HG03095 (cell line): ENCODE measurements around the gene PERM1.

Experiments
- ATAC-seq: cut with Tn5 transposase; IDR thresholded peaks from one replicate; pipeline ENCODE4 v1.9.1; 2021; ENCODE audit warnings: moderate library complexity; ENCODE audit not compliant: unreplicated experiment

PERM1 gene

DNA sequence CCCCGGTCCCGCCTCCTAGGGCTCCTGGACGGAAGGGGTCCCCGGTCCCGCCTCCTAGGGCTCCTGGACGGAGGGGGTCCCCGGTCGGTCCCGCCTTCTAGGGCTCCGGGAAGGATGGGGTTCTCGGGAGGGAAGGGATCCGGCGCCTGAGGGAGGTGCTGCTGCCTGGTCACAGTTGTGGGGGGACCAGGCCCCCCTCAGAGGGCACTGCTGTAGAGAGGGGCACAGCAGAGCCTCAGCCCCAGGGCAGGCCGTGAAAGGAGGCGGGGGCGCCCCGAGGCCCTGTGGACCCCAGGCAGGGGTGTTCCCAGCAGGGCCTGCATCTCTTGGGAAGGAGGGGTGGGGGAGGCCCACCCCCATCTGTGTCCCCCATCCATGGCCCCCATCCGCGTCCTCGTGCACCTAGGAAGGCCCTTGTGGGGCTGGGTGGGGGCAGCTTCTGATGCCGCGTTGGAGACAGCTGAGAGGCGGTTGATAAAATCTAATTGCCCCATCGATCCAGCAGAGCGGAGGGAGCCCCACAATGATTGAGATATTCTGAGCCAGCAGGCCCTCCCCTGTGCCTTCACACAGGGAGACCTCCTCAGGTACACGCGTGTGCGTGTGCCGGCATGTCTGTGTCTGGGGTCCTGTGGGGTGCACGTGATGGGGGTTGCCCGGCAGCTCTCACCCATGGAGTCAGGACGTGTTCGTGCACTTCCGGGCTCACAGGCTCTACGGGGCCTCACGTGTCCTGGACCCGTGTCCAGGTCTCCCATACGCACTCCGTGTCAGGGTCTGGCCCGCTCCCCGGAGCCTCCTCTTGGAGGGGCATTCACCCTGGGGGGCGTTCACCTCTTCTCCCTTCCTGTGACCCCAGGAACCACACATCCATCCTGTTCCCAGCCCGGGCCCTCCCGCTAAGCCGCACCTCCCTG, 45.3 kb downstream of the PERM1 start:
- ATAC-seq = no peak

DNA sequence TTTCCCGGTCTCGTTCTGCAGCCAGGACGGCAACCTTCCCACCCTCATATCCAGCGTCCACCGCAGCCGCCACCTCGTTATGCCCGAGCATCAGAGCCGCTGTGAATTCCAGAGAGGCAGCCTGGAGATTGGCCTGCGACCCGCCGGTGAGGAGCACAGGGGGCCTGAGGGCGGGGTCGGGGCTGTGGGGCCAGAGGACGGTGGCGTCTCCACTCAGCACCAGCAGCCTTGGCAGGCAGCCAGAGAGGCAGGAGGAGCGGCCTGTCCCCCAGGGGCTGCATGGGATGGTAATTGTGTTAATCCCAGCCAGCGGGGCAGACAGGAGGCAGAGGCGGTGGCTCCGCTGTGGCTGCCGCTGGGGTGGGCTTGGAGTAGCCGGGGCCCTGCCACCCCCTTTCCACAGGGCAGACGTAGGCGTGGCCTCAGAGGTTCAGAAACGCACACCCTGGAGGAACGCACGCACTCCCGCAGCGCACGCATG, 46.1 kb downstream of the PERM1 start:
- ATAC-seq = no peak

DNA sequence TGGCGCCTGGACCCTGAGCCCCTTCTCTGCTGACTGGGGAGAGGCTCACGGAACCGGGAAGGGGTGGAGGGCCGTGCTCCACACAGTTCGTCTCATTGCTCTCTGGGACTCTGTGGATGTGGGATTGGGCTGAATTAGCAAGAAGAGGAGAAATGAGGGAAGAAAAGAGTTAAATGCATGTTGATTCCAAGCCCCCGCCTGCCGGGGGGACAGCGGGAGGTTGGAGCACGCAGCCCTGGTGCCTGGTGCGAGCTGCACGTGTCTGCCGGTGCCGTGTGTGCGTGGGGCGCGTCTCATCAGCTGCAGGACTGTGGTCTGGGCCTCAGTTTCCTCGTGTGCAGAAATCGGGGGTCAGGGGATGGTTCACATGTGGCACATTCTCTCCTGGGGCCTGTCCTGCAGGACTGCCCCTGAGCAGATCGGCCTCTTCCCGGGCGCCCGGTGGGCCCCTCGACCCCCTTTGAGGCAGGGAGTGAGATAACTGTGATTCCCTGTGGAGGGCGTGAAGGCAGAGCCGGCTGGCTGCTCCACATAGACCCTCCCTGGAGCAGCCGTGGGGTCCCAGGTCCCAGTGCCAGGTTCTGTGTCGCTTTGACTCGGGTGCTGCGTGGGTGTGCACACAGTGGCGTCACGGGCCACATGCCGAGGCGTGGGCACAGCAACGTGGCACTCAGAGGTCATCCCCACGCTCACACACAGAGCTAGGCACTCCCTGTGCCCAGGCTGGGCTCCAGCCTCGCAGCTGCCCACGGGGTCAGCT, 46.7 kb downstream of the PERM1 start:
- ATAC-seq = no peak

DNA sequence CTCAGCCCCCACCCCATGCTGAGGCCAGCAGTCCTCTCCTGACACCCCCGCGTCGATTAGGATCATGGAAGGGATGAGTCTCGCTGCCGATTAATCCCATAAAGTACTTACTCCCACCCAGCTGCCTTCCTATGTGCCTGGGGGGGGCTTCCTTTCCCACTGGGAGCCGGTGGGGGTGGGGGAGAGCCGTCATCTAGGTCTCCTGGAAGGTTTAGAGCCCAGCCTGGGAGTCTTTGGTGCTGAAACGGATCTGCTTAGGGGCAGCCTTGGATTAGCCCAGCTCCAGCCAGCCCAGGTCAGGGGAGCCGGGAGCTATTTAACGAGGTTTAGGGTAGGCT, 48.3 kb downstream of the PERM1 start:
- no peak for ATAC-seq

DNA sequence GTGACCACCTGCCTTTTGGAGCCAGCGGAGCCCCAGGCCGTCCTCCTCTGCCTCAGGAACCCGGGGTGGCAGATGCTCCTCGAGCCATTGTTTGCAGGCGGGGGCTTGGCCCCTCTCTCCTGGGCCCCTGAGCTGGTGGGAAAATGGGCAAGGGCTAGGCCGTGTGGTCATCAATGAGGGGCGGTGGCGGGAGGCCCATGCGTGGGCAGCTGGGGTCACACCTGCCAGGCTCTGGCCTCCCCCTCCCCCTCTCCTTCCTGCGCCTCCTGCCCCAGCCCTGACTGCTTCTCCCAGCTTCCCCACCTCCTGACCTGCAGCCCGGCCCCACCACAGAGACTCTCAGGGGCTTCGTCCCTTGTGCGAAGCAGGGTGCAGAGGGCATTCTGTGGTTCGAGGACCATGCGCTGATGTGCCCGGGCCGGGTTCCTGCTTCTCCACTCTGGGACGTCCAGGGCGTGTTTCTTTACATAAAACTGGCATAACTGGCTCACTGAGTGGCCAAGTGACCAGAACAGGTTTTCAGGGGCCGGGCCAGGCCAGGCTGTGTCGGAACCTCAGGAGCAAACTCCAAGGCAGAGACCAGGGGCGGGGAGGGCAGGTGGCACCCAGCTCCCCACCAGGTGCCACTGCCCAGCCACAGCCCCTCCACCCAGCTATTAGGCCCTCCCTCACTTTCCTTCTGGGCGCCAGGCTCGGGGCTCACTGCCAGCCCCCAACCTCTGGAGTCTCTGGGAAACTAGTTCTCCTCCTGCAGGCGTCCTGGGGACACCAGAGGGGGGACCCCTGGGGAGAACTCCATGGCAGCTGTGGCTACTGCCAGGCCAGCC, 48.9 kb downstream of the PERM1 start:
- ATAC-seq = no peak

GRCh38 chr1:932173-932510, 49.8 kb downstream of the PERM1 start:
- ATAC-seq = no peak

- ATAC-seq = no peak
Measured at GRCh38 chr1:931380-932172, 50.3 kb downstream of the PERM1 start.

- ATAC-seq = no peak
Measured at GRCh38 chr1:930633-931138, 51.2 kb downstream of the PERM1 start.

DNA sequence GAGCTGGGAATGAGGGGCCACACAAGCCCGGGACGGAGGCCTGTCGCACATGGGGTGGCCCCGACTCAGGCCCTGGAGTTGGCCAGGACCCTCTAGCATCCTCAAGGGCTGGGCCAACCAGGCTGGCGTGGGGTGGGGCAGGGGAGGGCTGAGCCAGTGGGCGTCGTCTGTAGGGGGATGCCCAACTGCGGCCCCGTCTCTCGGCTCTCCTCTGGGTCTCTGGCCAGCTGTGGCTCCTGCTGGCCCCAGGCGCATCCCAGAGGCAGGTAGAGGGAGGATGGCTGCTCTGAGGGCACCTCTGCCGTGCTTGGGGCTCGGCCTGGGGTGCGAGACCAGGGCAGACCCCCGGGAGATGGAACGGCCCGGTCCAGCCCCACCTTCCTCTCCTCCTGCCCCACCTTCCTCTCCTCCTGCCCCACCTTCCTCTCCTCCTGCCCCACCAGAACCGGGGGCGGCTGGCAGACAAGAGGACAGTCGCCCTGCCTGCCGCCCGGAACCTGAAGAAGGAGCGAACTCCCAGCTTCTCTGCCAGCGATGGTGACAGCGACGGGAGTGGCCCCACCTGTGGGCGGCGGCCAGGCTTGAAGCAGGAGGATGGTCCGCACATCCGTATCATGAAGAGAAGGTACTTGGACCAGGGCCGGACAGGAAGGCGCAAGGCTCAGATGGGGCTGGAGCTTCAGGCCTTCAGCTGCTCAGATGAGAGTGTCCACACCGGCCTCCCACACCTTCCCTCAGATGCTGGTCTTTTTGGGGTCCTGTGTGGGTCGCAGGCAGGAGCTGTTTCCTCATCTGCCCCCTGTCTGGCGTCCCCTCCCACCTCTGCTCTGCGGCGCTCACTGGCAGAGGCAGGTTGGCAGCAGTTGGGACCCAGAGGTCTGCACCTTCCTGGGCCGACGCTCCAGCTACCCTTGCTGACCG, 51.9 kb downstream of the PERM1 start:
- no peak for ATAC-seq

DNA sequence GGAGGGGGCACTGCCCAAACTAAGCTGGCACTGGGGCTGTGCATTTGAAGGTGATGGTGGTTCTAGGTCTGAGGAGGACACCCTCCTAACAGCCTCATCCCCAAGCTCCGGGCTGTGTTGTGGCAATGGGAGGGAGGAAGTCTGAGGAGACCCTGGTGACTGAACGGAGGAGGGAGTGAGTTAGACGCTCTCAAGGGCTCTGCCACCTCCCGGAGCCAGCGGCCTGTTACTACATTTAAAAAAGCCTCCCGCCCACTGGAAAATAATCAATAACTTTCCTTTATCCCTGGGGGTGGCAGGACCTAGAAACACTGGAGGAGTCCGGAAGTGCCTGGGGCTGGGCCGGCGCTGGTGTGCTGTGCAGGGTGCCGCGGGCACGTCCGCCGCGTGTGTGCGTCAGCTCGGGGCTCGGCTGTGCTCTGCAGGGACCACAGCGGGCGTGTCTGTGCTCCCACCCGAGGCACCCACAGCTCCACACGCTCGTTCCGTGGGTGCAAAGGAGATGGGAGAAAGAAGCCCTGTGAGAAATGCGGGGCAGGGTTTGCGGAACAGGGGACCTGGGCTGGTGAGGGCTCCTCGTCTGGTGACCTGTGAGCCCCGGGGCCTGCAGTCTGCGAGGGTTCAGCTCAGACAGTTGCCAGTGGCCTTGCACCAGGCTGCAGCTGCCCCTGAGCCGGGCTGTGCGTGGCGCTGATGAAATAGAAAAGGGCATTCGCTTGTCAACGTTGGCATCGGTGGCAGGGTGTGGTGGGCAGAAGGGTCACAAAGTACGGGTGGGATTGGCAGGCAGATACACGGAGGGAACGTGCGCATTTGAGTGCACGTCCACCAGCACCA, 52.9 kb downstream of the PERM1 start:
- no peak for ATAC-seq

- no peak for ATAC-seq
Measured at GRCh38 chr1:927748-928147, 54.1 kb downstream of the PERM1 start.

GRCh38 chr1:927234-927633, 54.7 kb downstream of the PERM1 start:
- no peak for ATAC-seq

DNA sequence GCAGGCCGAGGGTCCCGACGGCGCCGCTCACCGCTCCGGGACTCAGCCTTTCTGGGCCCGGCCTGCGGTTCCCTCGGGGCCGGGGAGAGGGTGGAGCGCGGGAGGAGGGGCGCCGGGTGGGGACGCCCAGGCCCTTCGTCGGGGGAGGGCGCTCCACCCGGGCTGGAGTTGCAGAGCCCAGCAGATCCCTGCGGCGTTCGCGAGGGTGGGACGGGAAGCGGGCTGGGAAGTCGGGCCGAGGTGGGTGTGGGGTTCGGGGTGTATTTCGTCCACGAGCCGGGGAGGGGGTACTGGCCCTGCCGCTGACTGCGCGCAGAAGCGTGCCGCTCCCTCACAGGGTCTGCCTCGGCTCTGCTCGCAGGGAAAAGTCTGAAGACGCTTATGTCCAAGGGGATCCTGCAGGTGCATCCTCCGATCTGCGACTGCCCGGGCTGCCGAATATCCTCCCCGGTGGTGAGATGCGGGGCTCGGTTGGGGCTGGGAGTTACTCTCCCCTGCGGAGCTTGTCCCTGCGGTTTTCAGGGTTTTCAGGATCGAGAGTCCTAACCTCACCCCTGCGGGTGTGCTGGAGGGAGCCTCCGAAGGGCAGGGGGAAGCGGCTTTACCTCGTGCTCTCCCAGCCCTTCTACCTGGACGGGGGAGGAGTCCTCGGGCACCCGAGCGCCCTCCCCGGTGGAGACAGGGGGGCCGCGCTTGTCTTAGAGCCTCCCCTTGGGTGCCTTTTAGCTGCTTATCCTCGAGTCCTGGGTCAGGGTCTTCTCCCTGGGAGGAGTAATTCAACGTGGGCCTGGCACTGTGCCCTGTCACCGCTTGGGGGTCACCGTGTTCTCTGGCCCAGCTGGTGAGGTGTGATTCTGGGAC, 56.1 kb downstream of the PERM1 start:
- no peak for ATAC-seq
